Loucy (cell line): ENCODE data around the gene PLEKHG7.

Experiments
- EZH2phosphoT487 ChIP-seq: fragments of 200-600 bp; IDR thresholded peaks from 2 replicates; pipeline ENCODE4 v1.6.1; 2018; ENCODE audit warnings: antibody characterized with exemption, mild to moderate bottlenecking, moderate library complexity, borderline replicate concordance
- TF ChIP-seq, protein P1 (sequence below): fragments of 200-600 bp; sonication (generic); conservative IDR thresholded peaks from 2 replicates; pipeline ENCODE4 v1.5.1; 2014; ENCODE audit warnings: mild to moderate bottlenecking, antibody characterized with exemption, low read length

DNA sequence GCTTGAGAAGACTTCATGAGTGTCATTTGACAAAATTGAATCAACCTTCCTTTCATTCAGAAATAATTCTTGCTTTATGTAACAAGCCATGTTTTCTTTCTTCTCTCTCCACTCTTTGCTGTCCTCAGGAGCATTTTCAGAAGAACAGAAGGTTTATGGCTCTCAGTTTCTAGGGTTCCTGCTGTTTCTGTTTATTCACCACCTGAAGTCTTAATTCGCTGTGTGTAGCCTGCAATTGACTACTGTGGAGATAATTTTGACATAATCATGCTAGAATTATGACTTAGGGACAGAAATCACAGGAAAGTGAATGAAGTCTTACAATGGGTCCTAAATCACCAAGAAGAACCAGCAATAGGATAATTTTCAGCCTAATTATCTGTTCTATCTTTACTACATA is 7.2 kb upstream of the PLEKHG7 start:
- TF ChIP-seq, protein P1, sequence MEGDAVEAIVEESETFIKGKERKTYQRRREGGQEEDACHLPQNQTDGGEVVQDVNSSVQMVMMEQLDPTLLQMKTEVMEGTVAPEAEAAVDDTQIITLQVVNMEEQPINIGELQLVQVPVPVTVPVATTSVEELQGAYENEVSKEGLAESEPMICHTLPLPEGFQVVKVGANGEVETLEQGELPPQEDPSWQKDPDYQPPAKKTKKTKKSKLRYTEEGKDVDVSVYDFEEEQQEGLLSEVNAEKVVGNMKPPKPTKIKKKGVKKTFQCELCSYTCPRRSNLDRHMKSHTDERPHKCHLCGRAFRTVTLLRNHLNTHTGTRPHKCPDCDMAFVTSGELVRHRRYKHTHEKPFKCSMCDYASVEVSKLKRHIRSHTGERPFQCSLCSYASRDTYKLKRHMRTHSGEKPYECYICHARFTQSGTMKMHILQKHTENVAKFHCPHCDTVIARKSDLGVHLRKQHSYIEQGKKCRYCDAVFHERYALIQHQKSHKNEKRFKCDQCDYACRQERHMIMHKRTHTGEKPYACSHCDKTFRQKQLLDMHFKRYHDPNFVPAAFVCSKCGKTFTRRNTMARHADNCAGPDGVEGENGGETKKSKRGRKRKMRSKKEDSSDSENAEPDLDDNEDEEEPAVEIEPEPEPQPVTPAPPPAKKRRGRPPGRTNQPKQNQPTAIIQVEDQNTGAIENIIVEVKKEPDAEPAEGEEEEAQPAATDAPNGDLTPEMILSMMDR: no peak
- no peak for TF ChIP-seq EZH2phosphoT487
